Measurements from ENCODE around the gene NUP160.
"Not testable (repeated sequence)": the region's sequence is repeated elsewhere in the genome, so short reads cannot be mapped to it uniquely, and the experiment has no call there.

NUP160 gene

DNA sequence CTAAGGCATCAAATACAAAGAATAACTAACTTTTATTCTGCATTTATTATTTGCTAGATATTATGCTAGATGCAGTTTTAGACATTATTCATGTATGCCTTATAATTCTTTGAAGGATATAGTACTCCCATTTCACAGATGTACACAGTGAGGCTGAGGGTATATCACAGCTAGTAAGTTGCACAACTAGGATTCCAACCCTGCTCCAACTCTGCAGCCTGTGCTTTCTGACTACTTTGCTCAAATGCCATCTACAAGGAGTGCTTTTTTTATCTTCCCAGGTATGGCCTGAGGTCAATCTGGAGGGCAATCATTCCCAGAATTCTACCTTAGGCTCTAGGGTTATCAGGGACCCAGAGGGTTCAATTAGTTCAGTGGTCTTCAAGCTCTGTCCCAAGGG is 28.4 kb downstream of the NUP160 start:
- in situ Hi-C loops (cut with HindIII; ENCODE audit: low pct_unique_long_range_greater_than_20kb, low sequenced_read_pairs) = no loop called here
- TF ChIP-seq JUND (IDR thresholded peaks at IDR 0.05; ENCODE audit: low read depth) = no peak
- DNase-seq (ENCODE audit: low read depth in 1 of 2, low spot score in 1 of 2) = no peak

DNA sequence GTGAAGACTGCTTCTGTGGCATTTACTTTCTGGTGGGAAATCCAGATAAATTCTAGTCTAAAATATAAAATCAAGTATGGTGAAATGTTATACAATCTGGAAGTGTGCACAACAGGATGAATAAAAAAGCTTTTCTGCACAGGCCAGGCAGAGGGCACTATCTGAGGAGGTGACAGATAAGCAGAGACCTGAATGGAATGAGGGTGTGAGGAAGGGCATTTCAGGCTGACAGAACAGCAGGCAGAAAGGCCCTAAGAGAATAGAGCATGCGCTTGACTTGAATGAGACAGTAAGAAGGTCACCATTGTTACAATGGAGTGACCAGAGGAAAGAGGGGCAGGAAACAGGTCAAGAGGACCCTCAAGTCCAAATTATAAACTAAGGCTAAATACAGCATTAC is 47.4 kb downstream of the NUP160 start:
- no peak for DNase-seq (ENCODE audit: low read depth in 1 of 2, low spot score in 1 of 2)
- TF ChIP-seq JUND (IDR thresholded peaks at IDR 0.05; ENCODE audit: low read depth) = no peak
- in situ Hi-C loops (cut with HindIII; ENCODE audit: low pct_unique_long_range_greater_than_20kb, low sequenced_read_pairs) = no loop called here

DNA sequence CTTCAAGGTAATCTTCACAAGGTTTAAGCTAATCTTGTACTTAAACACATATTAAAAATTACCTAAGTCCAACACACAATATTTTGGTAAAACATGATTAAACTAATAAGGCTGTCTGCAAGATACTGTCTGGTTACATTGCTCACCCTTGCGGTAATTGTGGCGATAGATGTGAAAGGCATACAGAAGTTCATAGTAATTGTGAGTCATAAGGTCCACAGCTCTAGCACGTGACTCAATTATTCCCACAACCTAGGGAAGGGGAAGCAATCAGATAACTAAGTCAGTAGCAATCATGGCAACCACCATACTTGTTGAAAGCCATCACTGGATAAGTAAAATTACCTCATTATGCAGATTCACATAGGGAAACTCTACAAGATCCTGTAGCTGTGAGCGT is 50.5 kb downstream of the NUP160 start:
- in situ Hi-C loops (cut with HindIII; ENCODE audit: low pct_unique_long_range_greater_than_20kb, low sequenced_read_pairs) = no loop called here
- no peak for DNase-seq (ENCODE audit: low read depth in 1 of 2, low spot score in 1 of 2)
- TF ChIP-seq JUND (IDR thresholded peaks at IDR 0.05; ENCODE audit: low read depth) = no peak

DNA sequence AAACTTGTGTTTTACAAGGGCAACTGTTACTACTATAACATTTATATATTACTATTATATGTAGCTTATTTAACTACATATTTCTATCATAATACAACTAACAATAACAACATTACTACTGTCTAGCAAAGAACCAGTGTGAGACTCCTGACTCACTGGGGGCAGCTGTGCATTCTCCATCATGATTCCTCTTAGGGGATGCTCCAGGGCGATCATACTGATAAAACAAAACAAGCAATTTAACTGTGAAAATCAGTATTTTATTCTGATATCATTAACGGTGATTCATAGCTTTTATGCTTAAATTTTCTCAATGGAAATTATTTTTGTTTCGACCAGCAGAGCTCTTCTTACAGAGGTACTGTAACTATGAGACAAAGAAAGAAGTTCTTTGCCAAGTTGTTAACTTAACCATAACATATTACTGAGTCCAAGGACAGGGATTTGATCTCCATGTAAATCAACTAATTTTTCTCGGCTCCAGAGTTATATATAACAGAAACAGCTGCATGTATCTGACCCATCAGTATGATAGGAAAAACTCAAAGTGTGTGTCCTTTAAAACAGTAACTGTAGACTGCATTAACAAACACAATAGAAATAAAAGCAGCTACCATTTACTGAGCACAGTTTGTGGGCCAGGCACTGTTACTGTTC is 56.2 kb downstream of the NUP160 start:
- in situ Hi-C loops (cut with HindIII; ENCODE audit: low pct_unique_long_range_greater_than_20kb, low sequenced_read_pairs) = no loop called here
- no peak for DNase-seq (ENCODE audit: low read depth in 1 of 2, low spot score in 1 of 2)
- no peak for TF ChIP-seq JUND (IDR thresholded peaks at IDR 0.05; ENCODE audit: low read depth)

DNA sequence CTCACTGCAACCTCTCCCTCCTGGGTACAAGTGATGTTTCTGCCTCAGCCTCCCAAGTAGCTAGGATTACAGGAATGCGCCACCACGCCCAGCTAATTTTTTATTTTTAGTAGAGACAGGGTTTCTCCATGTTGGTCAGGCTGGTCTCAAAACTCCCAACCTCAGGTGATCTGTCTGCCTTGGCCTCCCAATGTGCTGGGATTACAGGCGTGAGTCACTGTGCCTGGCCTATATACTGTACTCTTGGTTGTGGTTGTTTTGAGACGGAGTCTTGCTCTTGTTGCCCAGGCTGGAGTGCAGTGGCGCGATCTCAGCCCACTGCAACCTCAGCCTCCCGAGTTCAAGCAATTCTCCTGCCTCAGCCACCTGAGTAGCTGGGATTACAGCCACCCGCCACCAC is 58.1 kb downstream of the NUP160 start:
- DNase-seq (ENCODE audit: low read depth in 1 of 2, low spot score in 1 of 2); in situ Hi-C loops (cut with HindIII; ENCODE audit: low pct_unique_long_range_greater_than_20kb, low sequenced_read_pairs): not testable (repeated sequence)

DNA sequence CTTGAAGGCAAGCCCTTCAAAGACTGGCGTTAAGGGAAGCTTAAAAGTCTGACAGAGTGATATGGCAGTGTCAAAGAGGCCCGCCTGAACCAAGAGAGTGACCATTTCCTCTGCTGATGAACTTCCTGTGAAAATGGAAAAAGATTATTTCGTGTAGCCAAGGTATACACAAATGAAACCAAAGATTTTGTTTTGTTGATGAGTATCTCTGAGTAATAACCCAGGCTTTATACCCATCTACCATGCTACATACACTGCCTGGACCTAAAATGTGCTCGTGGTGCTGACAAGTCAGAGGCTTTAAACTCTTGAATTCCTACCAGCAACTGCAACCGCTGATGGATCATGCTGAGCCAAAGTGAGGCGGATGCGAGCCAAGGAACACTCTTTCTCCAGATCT is 60.0 kb downstream of the NUP160 start:
- no peak for DNase-seq (ENCODE audit: low read depth in 1 of 2, low spot score in 1 of 2)

DNA sequence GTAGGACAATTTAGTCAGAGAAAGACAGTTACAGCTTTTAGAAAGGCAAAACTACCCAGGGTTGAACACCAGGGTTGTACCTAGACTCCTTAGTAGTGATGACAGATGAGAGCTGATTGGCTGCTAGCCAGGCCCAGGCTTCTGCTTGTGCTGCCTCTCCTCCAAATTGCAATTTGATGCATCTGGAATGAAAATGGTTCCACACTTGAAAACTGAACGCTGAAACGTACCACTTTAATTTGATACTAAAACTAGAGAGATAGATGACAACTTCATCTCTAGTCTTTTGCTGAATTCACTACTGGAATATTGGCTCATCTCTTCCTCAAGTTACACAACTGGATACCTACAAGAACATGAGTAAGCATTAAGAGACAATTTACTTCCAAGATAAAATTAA is 61.8 kb downstream of the NUP160 start:
- in situ Hi-C loops (cut with HindIII; ENCODE audit: low pct_unique_long_range_greater_than_20kb, low sequenced_read_pairs) = no loop called here
- no peak for TF ChIP-seq JUND (IDR thresholded peaks at IDR 0.05; ENCODE audit: low read depth)
- no peak for DNase-seq (ENCODE audit: low read depth in 1 of 2, low spot score in 1 of 2)

More for the DNA sequence above, 60.0 kb downstream of the NUP160 start:
- in situ Hi-C loops (cut with HindIII; ENCODE audit: low pct_unique_long_range_greater_than_20kb, low sequenced_read_pairs) = no loop called here
- no peak for TF ChIP-seq JUND (IDR thresholded peaks at IDR 0.05; ENCODE audit: low read depth)

DNA sequence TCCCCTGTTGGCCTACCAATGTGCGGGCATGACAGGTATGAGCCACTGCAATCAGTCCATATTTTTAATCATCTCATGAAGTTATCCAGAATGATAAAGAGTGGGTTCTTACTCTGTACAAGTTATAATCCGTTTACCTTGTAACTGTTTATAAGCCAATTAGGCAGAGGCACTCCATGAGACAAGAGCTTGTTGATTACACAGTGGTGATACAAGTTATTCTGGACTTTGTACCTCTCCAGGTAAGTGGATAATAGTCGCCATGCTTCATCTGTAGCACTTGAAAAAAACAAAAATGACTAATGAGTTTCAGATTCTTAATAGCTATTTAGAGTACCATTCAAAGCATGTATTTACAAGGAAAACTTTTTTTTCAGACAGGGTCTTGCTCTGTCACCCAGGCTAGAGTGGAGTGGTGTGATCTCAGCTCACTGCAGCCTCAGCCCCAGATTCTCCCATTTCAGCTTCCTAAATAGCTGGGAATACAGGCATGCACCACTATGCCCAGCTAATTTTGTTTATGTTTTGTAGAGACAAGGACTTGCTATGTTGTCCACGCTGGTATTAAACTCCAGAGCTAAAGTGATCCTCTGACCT is 63.3 kb downstream of the NUP160 start:
- no peak for TF ChIP-seq JUND (IDR thresholded peaks at IDR 0.05; ENCODE audit: low read depth)
- no peak for DNase-seq (ENCODE audit: low read depth in 1 of 2, low spot score in 1 of 2)
- in situ Hi-C loops (cut with HindIII; ENCODE audit: low pct_unique_long_range_greater_than_20kb, low sequenced_read_pairs) = no loop called here

DNA sequence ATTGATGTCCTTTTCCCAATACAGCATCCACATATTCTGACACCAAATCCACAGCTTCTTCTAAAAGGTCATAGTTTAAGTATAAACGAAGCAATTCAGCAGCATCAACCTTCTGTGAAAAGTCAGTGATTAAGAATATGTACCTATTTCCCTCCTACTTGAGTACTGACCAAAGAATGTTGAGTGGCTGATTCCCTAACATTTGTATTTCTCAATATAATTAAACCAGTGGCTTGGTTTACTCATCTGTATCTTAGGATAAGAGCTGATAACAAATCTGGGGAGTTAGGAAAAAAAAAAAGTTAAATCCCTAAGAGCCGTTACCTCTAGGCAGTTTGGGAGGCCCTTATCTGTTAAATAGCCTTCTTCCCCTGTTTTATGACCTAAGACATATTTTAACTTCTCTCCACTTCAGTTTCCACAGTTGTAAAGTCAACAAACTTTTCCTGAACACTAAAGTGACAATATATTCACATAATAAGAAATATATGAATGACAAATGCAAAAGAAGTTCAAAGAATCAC is 65.0 kb downstream of the NUP160 start:
- no peak for DNase-seq (ENCODE audit: low read depth in 1 of 2, low spot score in 1 of 2)
- in situ Hi-C loops (cut with HindIII; ENCODE audit: low pct_unique_long_range_greater_than_20kb, low sequenced_read_pairs) = no loop called here
- TF ChIP-seq JUND (IDR thresholded peaks at IDR 0.05; ENCODE audit: low read depth) = no peak

DNA sequence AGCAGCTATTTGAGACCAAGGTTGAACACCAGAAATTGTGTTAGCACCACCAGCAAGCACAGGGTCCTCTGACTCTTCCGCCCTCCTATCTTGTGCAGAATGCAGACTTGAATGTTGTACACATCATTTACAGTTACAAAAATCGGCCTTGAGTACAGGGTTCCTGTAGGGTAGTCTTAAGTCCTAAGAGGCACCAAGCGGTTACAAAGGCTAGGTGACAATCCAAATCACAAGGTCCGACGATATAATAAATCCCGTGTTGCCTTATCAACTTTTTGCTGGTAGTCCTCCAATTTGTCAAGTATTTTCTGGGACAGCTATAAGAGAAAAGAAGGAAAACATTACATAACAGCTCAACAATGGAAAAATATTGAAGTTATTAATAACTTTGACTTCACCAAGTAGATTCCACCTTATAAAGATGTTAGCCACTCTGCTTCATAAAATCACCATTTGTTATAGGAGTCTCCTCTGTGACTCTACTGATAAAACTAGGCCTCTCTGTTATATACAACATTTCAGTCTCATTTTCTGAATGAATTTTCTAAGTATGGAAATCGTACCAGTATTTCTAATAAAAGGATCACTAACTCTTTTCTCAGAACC is 69.2 kb downstream of the NUP160 start:
- TF ChIP-seq JUND (IDR thresholded peaks at IDR 0.05; ENCODE audit: low read depth) = no peak
- DNase-seq (ENCODE audit: low read depth in 1 of 2, low spot score in 1 of 2) = no peak
- in situ Hi-C loops (cut with HindIII; ENCODE audit: low pct_unique_long_range_greater_than_20kb, low sequenced_read_pairs) = no loop called here

DNA sequence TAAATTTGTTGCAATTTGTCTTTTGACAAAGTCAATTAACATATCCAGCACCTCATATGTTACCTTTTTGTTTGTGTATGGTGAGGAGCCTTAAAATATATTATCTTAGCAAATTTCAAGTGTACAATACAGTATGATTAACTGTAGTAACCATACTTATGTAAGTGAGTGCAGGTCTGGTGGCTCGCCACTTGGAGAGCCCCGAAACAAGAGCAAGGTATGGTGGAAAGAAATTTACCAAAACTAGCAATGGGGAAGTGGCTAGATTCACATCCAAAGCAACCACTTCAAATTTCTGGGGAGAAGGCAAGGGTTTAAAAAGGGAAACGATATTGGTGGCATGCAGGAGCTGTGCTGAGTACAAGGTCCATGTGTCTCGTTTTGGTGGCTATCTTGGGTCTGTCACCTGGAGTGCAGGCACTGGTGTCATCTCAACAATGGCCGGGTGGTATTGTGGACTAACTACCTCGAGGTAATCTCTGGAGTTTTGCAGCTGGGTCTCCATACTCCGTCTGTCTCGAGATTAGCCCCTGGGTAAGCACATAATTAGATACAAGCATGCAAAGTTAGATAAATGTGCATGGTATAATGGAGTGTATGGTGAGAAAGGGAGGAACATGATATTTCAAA is 72.8 kb downstream of the NUP160 start:
- DNase-seq (ENCODE audit: low read depth in 1 of 2, low spot score in 1 of 2) = no peak
- TF ChIP-seq JUND (IDR thresholded peaks at IDR 0.05; ENCODE audit: low read depth) = no peak
- in situ Hi-C loops (cut with HindIII; ENCODE audit: low pct_unique_long_range_greater_than_20kb, low sequenced_read_pairs) = no loop called here

DNA sequence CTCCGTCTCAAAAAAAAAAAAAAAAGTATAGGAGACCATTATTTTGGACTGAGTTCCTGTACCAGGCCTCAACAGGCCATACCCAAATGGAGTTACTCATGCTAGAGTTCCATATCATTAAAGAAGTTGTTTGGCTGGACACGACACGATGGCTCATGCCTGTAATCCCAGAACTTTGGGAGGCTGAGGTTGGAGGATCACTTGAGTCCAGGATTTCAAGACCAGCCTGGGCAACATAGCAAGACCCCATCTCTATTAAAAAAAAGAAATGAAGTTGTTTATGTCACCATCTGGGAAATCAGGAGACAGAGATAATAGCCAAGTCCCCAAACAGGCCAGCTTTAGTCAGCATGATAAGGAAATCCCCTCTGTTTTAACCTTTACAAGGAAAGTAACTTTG is 74.3 kb downstream of the NUP160 start:
- no peak for DNase-seq (ENCODE audit: low read depth in 1 of 2, low spot score in 1 of 2)
- in situ Hi-C loops (cut with HindIII; ENCODE audit: low pct_unique_long_range_greater_than_20kb, low sequenced_read_pairs) = no loop called here
- TF ChIP-seq JUND (IDR thresholded peaks at IDR 0.05; ENCODE audit: low read depth) = no peak

DNA sequence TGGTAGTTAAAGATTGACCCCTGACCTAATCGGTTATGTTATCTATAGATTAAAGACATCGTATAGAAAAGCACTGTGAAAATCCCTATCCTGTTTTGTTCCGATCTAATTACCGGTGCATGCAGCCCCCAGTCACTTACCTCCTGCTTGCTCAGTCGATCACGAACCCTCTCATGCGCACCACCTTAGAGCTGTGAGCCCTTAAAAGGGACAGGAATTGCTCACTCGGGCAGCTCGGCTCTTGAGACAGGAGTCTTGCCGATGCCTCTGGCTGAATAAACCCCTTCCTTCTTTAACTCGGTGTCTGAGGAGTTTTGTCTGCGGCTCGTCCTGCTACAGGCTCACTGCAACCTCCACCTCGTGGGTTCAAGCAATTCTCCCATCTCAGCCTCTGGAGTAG is 78.6 kb downstream of the NUP160 start:
- in situ Hi-C loops (cut with HindIII; ENCODE audit: low pct_unique_long_range_greater_than_20kb, low sequenced_read_pairs) = not testable (repeated sequence)

More for the DNA sequence above, 78.6 kb downstream of the NUP160 start:
- not testable (repeated sequence) for DNase-seq (ENCODE audit: low read depth in 1 of 2, low spot score in 1 of 2)
